Thyroid gland (tissue), 4 donors: ENCODE measurements around the gene SLC25A36. TPM values are rescaled to one million over a fixed set of nuclear protein-coding genes. Genes with fewer than 3 reads are reported as not detected.

ENCODE experiments used
- DNase-seq, 2 donors: peaks; one replicate each; pipeline ENCODE4 v3.0.0-alpha.2; 2019
- H3K27ac ChIP-seq, 3 donors: fragments of 200-600 bp; sonication (generic); 1 replicate in 2 of 3; 2 replicates in 1 of 3; pipeline ENCODE4 v1.5.1; 2016 to 2019; ENCODE audit warnings: mild to moderate bottlenecking in 1 of 3, moderate library complexity in 1 of 3
- H3K27me3 ChIP-seq: fragments of 200-600 bp; sonication (generic); one replicate; pipeline ENCODE4 v1.5.1; 2019
- H3K36me3 ChIP-seq, 2 donors: fragments of 200-600 bp; sonication (generic); one replicate each; pipeline ENCODE4 v1.5.1; 2016 to 2019
- H3K4me1 ChIP-seq, 2 donors: fragments of 200-600 bp; sonication (generic); one replicate each; pipeline ENCODE4 v1.5.1; 2017 to 2019
- H3K4me3 ChIP-seq, 3 donors: fragments of 200-600 bp; sonication (generic); replicated peaks in 1 of 3; 1 replicate in 2 of 3; 2 replicates in 1 of 3; pipeline ENCODE4 v1.5.1; 2016; ENCODE audit warnings: mild to moderate bottlenecking in 1 of 3
- H3K9me3 ChIP-seq: fragments of 200-600 bp; sonication (generic); one replicate; pipeline ENCODE4 v1.5.1; 2017
- CTCF ChIP-seq, 6 experiments: fragments of 200-600 bp in 3 of 6; fragments of 450-650 bp in 3 of 6; sonication (generic) in 3 of 6; IDR thresholded peaks; one replicate each; pipeline ENCODE4 v1.5.1; 2016 to 2019; ENCODE audit warnings: antibody characterized with exemption in 6 of 6, mild to moderate bottlenecking in 2 of 6, inconsistent platforms in 1 of 6, moderate library complexity in 1 of 6
- POLR2A ChIP-seq, 2 donors: fragments of 450-650 bp; IDR thresholded peaks; one replicate each; pipeline ENCODE4 v1.6.1; 2017; ENCODE audit warnings: antibody characterized with exemption in 2 of 2, mild to moderate bottlenecking in 2 of 2, moderate library complexity in 1 of 2
- whole genome bisulfite sequencing, 2 donors: methylation state at CpG; one replicate each; pipeline ENCODE4 v1.1.5; 2017; 5-methylcytosine and 5-hydroxymethylcytosine counted together
- intact Hi-C: fragments of 100-400 bp; cut with DNase I; formaldehyde crosslinking; loops from one replicate; pipeline ENCODE4 v1.15.1; 2023
- total RNA-seq, 4 donors: library from RNA; depleted of rRNA; stranded (reverse); fragments of >200 nt; gene quantifications; one replicate each; pipeline ENCODE4 v1.2.3, GENCODE V29; 2016

Gene SLC25A36
- total RNA-seq, 4 donors from 2014 or later, result 102 to 226 (median 145) TPM

DNA sequence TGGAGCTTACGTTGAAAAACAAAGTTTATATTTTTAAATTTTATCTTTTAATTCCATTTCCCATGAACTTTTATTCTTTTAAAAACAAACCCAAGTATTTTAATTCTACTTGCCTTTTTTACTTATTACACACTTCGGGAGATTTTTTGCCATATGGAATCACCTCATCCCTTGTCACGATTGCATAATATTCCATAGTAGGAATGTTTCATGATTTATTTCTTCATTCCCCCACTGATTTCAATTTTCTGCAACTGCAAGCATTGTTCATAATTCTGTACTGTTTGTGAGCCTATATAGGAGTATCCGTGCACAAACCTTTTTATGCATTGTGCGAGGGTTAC is 574 bp upstream of the SLC25A36 start:
- Histone ChIP-seq H3K27ac (peak overlapping the region in 2 of 3 donors; percentile 97 to 98), H3K9me3 (no peaks in the 10 kb centered on the region), H3K36me3 (no peaks in the 10 kb centered on the region), H3K4me1 (peaks cover 16 to 26% of the 10 kb centered on the region in 2 donors), H3K4me3 (peak overlapping the region in 2 of 3 donors; percentile 68 to 82), H3K27me3 (no peaks in the 10 kb centered on the region)
- TF ChIP-seq CTCF (IDR thresholded peaks at IDR 0.05) (no peak), POLR2A (IDR thresholded peaks at IDR 0.05) (no peak)
- WGBS, 2 donors, result 50 to 54% methylated on average over 5 of the region's 5 CpGs
- no peak for DNase-seq
- intact Hi-C loops, result no loop called here

DNA sequence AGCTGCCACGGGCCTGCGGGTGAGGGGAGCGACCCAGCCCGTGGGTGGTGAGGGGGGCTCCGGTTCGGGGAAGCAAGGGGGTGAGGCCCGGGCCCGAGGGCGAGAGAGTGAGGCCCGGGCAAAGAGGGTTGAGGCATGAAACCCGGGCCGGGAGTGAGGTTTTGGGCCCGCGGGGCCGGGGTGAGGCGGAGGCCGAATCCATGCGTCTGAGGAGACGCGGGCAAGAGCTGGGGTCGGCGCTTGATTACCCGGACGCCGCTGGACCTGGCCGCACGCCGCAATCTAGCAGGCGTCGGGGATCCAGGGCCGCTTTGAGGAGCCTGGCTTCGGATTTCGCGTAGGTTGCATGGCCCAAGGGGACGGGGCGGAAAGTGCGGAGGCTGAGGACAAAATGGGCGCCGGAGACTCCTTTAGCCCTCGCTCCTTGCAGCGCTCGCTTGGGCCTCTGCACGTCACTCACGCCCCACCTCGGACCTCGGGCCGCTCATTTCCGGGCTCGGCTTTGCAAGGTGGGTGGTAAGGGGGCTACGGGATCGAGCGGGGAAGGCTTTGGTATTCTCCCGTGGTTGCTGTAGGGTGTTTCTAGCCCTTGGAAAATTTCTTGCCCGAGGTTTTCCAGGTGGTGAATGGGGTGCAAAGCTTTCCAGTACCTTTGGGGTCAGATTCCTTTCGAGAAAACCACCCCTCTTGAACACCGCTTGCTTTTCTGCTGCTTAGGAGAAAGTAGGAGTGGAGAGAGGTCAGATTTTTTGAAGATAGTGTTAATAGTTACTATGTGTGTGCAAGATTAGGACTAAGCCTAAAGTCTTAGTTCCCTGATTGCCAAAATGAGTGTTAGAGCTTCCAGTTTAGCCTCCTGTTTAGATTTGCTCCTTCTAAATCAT is 827 bp downstream of the SLC25A36 start:
- no peaks in the 10 kb centered on the region for H3K27me3 ChIP-seq
- no peaks in the 10 kb centered on the region for H3K36me3 ChIP-seq
- WGBS, 2 donors, result 0 to 1% methylated on average over 17 to 49 of the region's 56 CpGs
- peaks cover 19 to 38% of the 10 kb centered on the region in 2 donors for H3K4me1 ChIP-seq
- peak overlapping the region; percentile 97 to 99 (median 98) for H3K27ac ChIP-seq
- intact Hi-C loops, result no loop called here
- DNase-seq, result peak; percentile 57 to 61
- H3K4me3 ChIP-seq, result peak overlapping the region; percentile 23 to 83 (median 82)
- H3K9me3 ChIP-seq, result no peaks in the 10 kb centered on the region
- TF ChIP-seq CTCF (IDR thresholded peaks at IDR 0.05), result no peak
- peak in 1 of 2 donors; percentile 59 for TF ChIP-seq POLR2A (IDR thresholded peaks at IDR 0.05)

GRCh38 chr3:140943781-140944552 is 2.3 kb downstream of the SLC25A36 start:
- intact Hi-C loops, result no loop called here
- DNase-seq, result no peak
- no peak overlapping the region for H3K27ac ChIP-seq
- TF ChIP-seq POLR2A (IDR thresholded peaks at IDR 0.05) (no peak), CTCF (IDR thresholded peaks at IDR 0.05) (no peak)
- H3K36me3 ChIP-seq, result no peaks in the 10 kb centered on the region
- no peaks in the 10 kb centered on the region for H3K27me3 ChIP-seq
- H3K9me3 ChIP-seq, result no peaks in the 10 kb centered on the region
- peak overlapping the region in 1 of 3 donors; percentile 82 for H3K4me3 ChIP-seq
- 70% methylated on average over 5 of the region's 5 CpGs for WGBS, 2 donors
- peaks cover 25 to 44% of the 10 kb centered on the region in 2 donors for H3K4me1 ChIP-seq

DNA sequence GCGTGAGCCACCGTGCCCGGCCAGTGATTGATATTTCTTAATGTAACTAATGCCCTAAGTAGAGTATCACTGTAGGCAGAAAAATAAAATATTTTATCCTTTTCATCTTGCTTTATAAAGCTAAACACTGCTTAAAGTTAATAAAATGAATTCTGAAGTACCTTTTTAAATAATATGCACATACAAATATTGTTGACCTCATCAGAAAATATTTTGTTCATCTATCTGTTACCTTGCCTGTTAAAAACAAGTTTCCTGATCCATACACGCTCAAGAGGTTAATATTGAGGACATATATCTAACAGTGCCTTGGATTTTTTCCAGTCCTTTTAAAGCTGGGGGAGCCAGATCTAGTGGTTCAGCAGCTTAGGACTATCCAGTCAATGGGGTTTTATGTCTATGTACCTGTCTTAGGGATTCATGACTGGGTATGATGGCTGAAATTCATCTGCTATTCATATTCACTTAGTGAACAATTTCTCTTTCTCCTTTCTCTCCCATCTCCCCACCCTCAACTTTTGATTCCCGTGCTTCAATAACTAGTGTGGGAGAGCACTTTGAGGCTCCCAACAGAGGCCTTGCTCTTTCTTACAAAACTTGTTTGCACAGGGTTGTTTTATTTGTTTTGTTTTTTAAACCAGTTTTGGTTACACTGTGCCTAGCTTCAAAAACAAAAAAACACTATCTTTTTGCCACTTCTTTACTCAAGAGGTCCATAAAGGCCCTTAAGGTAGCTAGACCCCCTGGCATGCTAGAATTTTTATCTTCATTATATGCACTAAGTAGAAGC is 7.0 kb downstream of the SLC25A36 start:
- intact Hi-C loops, result no loop called here
- no peak overlapping the region for H3K4me3 ChIP-seq
- H3K9me3 ChIP-seq, result no peaks in the 10 kb centered on the region
- H3K27me3 ChIP-seq, result no peaks in the 10 kb centered on the region
- 88% methylated on average over 5 of the region's 5 CpGs for WGBS, 2 donors
- H3K36me3 ChIP-seq, result no peaks in the 10 kb centered on the region
- TF ChIP-seq POLR2A (IDR thresholded peaks at IDR 0.05), result no peak
- TF ChIP-seq CTCF (IDR thresholded peaks at IDR 0.05), result no peak
- H3K4me1 ChIP-seq, result peaks cover 23 to 55% of the 10 kb centered on the region in 2 donors
- H3K27ac ChIP-seq, result peak overlapping the region in 1 of 3 donors; percentile 11
- no peak for DNase-seq
